ENCODE results near the gene ANTXR2.

The ANTXR2 gene

DNA sequence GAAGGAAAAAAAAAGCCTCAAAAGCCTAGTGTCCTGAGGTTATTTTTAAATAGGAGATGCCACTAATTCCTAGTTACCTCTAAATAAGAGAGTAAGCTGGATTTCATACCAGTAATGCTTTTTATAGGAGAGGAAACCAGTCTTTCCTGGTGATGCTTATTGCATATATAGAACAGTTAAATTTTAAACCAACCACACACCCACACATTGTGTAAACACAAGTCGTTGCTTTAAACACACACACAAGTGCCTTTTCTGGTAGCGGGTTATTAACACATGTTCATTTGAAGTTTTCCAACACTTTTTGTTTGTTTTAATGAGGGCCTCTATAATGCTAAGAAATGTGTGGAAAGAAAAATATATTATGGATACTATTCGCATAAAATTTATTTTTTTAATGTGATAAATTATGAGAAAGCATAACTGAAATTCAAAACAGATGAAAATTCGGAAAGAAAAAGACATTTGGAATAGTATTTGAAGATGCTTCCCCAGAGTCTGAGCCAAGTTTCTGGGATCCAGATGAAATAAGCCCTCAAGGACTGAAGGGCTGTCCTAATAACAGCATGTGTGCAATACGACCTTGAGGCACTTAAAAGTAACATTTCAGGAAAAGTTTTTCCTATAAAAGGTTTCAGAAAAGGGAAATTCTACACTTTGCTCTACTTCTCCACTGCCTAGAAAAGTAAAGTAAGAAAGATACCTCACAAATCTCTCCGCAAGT lies 2.0 kb downstream of the ANTXR2 start:
- Histone ChIP-seq H3K9ac (ENCODE audit: low read length) (no peak overlapping the region), H3K36me3 (ENCODE audit: insufficient read depth, low read length) (no peaks in the 10 kb centered on the region), H3K9me3 (ENCODE audit: low read length) (no peaks in the 10 kb centered on the region), H3K4me3 (ENCODE audit: low read depth, low read length, poor library complexity, severe bottlenecking) (no peak overlapping the region), H3F3A (ENCODE audit: insufficient read depth, low read length) (no peaks in the 10 kb centered on the region), H2AFZ (ENCODE audit: low read length) (no peak overlapping the region), H3K27me3 (ENCODE audit: insufficient read depth, low read length) (no peaks in the 10 kb centered on the region), H3K9me2 (ENCODE audit: low read depth, low read length) (no peaks in the 10 kb centered on the region), H3K79me2 (ENCODE audit: insufficient read depth, low read length) (no peaks in the 10 kb centered on the region), H3K4me2 (ENCODE audit: low read length) (no peak overlapping the region), H4K20me1 (ENCODE audit: insufficient read depth, low read length) (no peaks in the 10 kb centered on the region), H3K27ac (ENCODE audit: low read depth, low read length, poor library complexity, severe bottlenecking) (no peak overlapping the region), H3K4me1 (ENCODE audit: insufficient read depth, low read length, severe bottlenecking) (peaks cover 24% of the 10 kb centered on the region)
- no peak for TF ChIP-seq EZH2 (IDR thresholded peaks at IDR 0.05; ENCODE audit: borderline replicate concordance, low read length)
- TF ChIP-seq, protein P1, sequence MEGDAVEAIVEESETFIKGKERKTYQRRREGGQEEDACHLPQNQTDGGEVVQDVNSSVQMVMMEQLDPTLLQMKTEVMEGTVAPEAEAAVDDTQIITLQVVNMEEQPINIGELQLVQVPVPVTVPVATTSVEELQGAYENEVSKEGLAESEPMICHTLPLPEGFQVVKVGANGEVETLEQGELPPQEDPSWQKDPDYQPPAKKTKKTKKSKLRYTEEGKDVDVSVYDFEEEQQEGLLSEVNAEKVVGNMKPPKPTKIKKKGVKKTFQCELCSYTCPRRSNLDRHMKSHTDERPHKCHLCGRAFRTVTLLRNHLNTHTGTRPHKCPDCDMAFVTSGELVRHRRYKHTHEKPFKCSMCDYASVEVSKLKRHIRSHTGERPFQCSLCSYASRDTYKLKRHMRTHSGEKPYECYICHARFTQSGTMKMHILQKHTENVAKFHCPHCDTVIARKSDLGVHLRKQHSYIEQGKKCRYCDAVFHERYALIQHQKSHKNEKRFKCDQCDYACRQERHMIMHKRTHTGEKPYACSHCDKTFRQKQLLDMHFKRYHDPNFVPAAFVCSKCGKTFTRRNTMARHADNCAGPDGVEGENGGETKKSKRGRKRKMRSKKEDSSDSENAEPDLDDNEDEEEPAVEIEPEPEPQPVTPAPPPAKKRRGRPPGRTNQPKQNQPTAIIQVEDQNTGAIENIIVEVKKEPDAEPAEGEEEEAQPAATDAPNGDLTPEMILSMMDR (IDR thresholded peaks at IDR 0.05; ENCODE audit: low read length): no peak

DNA sequence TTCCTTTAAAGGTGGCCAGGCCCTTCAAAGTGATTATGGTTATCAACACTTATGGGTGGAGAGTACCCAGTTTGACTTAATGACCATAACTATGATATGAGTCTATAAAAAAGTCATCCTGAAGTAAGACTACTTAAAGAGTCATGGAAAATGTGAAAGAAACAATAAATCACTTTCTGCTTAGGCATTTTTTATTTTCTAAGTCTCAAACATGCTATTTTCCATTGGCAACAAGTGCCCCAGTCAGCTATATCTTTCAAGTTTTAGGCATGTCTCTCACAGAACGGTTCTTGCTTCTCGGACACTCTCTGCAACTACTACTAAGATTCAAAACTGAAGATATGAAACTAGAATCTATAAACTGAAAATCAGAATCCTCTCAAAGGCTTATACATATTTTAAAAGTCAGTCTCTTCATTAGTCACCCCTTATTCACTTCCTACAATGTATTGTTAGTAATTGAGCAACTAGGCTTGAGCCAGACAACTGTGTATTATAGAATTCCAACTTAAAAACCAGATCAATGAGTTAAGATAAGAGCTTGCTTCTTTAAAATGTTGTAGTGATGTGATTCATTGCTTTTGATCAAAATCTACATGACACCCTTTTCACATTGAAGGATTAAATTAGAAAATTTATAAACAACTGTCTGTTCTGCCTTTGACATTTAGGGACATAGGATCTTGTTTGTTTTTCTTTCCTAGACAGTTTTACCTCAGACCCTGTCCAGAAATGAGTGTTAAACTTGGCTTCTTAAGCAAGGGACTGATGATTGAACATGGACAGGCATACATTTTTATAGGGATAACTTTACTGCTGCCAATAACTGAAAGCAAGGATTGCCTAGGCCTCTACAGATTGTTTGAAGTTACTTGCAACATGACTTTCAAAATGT lies 2.9 kb downstream of the ANTXR2 start:
- Histone ChIP-seq H3K79me2 (ENCODE audit: insufficient read depth, low read length) (no peaks in the 10 kb centered on the region), H3K27ac (ENCODE audit: low read depth, low read length, poor library complexity, severe bottlenecking) (no peak overlapping the region), H3K9ac (ENCODE audit: low read length) (no peak overlapping the region), H3K4me3 (ENCODE audit: low read depth, low read length, poor library complexity, severe bottlenecking) (no peak overlapping the region), H3K9me3 (ENCODE audit: low read length) (no peaks in the 10 kb centered on the region), H3K9me2 (ENCODE audit: low read depth, low read length) (no peaks in the 10 kb centered on the region), H2AFZ (ENCODE audit: low read length) (no peak overlapping the region), H3K4me1 (ENCODE audit: insufficient read depth, low read length, severe bottlenecking) (peaks cover 24% of the 10 kb centered on the region), H3F3A (ENCODE audit: insufficient read depth, low read length) (no peaks in the 10 kb centered on the region), H3K27me3 (ENCODE audit: insufficient read depth, low read length) (no peaks in the 10 kb centered on the region), H3K4me2 (ENCODE audit: low read length) (no peak overlapping the region), H4K20me1 (ENCODE audit: insufficient read depth, low read length) (no peaks in the 10 kb centered on the region), H3K36me3 (ENCODE audit: insufficient read depth, low read length) (no peaks in the 10 kb centered on the region)
- TF ChIP-seq, protein P1 (IDR thresholded peaks at IDR 0.05; ENCODE audit: low read length): no peak
- TF ChIP-seq EZH2 (IDR thresholded peaks at IDR 0.05; ENCODE audit: borderline replicate concordance, low read length): no peak

DNA sequence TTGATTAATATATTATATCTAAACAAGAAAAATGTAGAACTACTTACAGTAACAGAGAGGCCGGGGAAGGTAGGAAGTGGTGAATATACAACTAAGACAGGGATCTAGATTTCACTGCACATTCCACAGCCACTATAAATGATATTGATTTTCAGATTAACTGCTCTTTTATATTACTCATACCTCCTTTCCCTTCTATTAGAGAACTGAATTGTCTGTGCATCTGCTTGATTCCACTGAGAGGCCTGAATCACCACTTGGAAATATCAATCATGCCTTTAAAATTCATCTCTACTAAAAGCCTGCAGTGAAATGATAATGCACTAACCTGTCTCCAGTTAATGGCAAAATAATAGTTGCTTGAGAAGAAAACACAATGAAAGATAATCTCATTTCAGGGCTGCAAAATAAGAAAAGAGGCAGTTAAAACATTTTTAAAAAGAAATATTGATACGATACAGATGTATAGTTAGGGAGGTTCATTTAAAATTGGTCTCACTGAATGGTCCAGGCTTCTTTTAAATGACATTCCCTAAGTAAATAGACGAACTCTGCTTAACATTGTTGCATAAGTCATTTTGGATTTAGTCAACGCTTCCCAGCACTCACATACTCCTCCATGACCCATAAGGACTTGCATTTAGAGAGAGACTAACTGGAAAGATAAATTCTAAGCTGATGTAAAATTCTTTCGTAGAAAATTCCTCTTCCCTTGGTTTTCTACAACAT lies 3.8 kb downstream of the ANTXR2 start:
- no peaks in the 10 kb centered on the region for H3K9me2 ChIP-seq (ENCODE audit: low read depth, low read length)

More for the DNA sequence above, 3.8 kb downstream of the ANTXR2 start:
- H3K9ac ChIP-seq (ENCODE audit: low read length): no peak overlapping the region
- no peak overlapping the region for H3K4me2 ChIP-seq (ENCODE audit: low read length)
- H3K36me3 ChIP-seq (ENCODE audit: insufficient read depth, low read length): no peaks in the 10 kb centered on the region
- no peak overlapping the region for H3K27ac ChIP-seq (ENCODE audit: low read depth, low read length, poor library complexity, severe bottlenecking)
- no peak overlapping the region for H3K4me3 ChIP-seq (ENCODE audit: low read depth, low read length, poor library complexity, severe bottlenecking)
- no peaks in the 10 kb centered on the region for H4K20me1 ChIP-seq (ENCODE audit: insufficient read depth, low read length)
- TF ChIP-seq, protein P1 (IDR thresholded peaks at IDR 0.05; ENCODE audit: low read length): no peak
- TF ChIP-seq EZH2 (IDR thresholded peaks at IDR 0.05; ENCODE audit: borderline replicate concordance, low read length): no peak
- peaks cover 24% of the 10 kb centered on the region for H3K4me1 ChIP-seq (ENCODE audit: insufficient read depth, low read length, severe bottlenecking)
- H3K9me3 ChIP-seq (ENCODE audit: low read length): no peaks in the 10 kb centered on the region
- no peaks in the 10 kb centered on the region for H3F3A ChIP-seq (ENCODE audit: insufficient read depth, low read length)
- no peaks in the 10 kb centered on the region for H3K27me3 ChIP-seq (ENCODE audit: insufficient read depth, low read length)
- no peak overlapping the region for H2AFZ ChIP-seq (ENCODE audit: low read length)
- H3K79me2 ChIP-seq (ENCODE audit: insufficient read depth, low read length): no peaks in the 10 kb centered on the region
